ENCODE results near the gene SBF2. TPM values are rescaled to one million over a fixed set of nuclear protein-coding genes. Genes with fewer than 3 reads are reported as not detected.

Gene SBF2
- total RNA-seq, 1 experiment from 2014 or later, result 30.2 TPM

GRCh38 chr11:10041748-10042446 is 252.1 kb downstream of the SBF2 start:
- no peak for DNase-seq

More at GRCh38 chr11:10041748-10042446, 252.1 kb downstream of the SBF2 start:
- Histone ChIP-seq H3K79me2 (ENCODE audit: insufficient read depth, low read length) (no peaks in the 10 kb centered on the region), H2BK15ac (ENCODE audit: low read depth, low read length) (no peak overlapping the region), H4K8ac (replicated peaks; ENCODE audit: insufficient read length, low read depth, low read length) (no peak overlapping the region), H2BK5ac (ENCODE audit: insufficient read length, low read length) (no peak overlapping the region), H3K27ac (ENCODE audit: insufficient read length, low read depth, low read length) (no peak overlapping the region), H3K9ac (ENCODE audit: extremely low read depth, insufficient read length, low read length) (no peak overlapping the region), H3T11ph (ENCODE audit: low read length) (no peak overlapping the region), H2AFZ (ENCODE audit: low read length) (no peak overlapping the region), H4K91ac (ENCODE audit: insufficient read length, low read depth, low read length) (no peak overlapping the region), H2BK120ac (ENCODE audit: low read depth, low read length, poor library complexity, severe bottlenecking) (no peak overlapping the region), H4K20me1 (ENCODE audit: control insufficient read depth, insufficient read depth, insufficient read length) (no peaks in the 10 kb centered on the region), H2BK12ac (ENCODE audit: insufficient read length, low read depth, low read length) (no peak overlapping the region), H2AK5ac (ENCODE audit: insufficient read length, low read length) (no peak overlapping the region), H3K9me3 (ENCODE audit: control insufficient read depth, low read depth, low read length) (no peaks in the 10 kb centered on the region), H3K56ac (ENCODE audit: insufficient read length, low read depth, low read length) (no peak overlapping the region), H2BK20ac (ENCODE audit: low read depth, low read length, poor library complexity, severe bottlenecking) (no peak overlapping the region), H3K23ac (ENCODE audit: insufficient read length, low read depth, low read length) (no peak overlapping the region), H3K18ac (ENCODE audit: insufficient read length, low read depth, low read length) (no peak overlapping the region), H3K79me1 (ENCODE audit: insufficient read depth, low read depth, low read length, poor library complexity, severe bottlenecking) (no peaks in the 10 kb centered on the region), H3K4ac (ENCODE audit: low read depth, low read length) (no peak overlapping the region), H3K27me3 (ENCODE audit: insufficient read depth, low read length) (no peaks in the 10 kb centered on the region), H3K14ac (ENCODE audit: insufficient read depth, low read length) (no peak overlapping the region), H3K4me1 (ENCODE audit: insufficient read depth, low read length) (no peaks in the 10 kb centered on the region; the same call in 1 of the 2 replicates), H4K5ac (ENCODE audit: insufficient read length, low read depth, low read length) (no peak overlapping the region), H3K4me2 (ENCODE audit: insufficient read depth, insufficient read length, low read length) (no peak overlapping the region), H3K23me2 (ENCODE audit: insufficient read length, low read depth, low read length, poor library complexity, severe bottlenecking) (no peaks in the 10 kb centered on the region)
- H3K36me3 Mint-ChIP-seq (ENCODE audit: insufficient read depth in 1 of 3, low read depth in 3 of 3), result peaks cover 12 to 28% (median 22%) of the 10 kb centered on the region in 3 experiments
- no CpG with 5 or more reads among the region's 2 CpGs for WGBS (ENCODE audit: extremely low coverage, insufficient read length, low lambda C conversion rate)
- no peak overlapping the region for H3K4me3 Mint-ChIP-seq
- H3K27me3 Mint-ChIP-seq (ENCODE audit: low read depth), result no peaks in the 10 kb centered on the region
- peaks cover 19 to 22% of the 10 kb centered on the region in 2 experiments for H3K9me3 Mint-ChIP-seq
- H3K27ac Mint-ChIP-seq, result 0 out of 7 replicates have a peak overlapping the region, but pooled peaks of 1 of the 3 experiments have one; percentile 29
- H3K4me1 Mint-ChIP-seq, result peaks cover 2 to 3% of the 10 kb centered on the region in 2 experiments; a peak in 1 of 4 replicates
- no peak for TF ChIP-seq CTCF (conservative IDR thresholded peaks at IDR 0.05)

Measured in H9 (cell line).